Body of pancreas (tissue), 4 donors: ENCODE data around the gene MRPS11. TPM values are rescaled to one million over a fixed set of nuclear protein-coding genes. Genes with fewer than 3 reads are reported as not detected.

Source experiments
- ATAC-seq: fragments of 150-250 bp; one replicate; pipeline ENCODE4 v1.9.1; 2016
- DNase-seq, 4 donors: peaks; one replicate each; pipeline ENCODE4 v3.0.0-alpha.2; 2019
- H3K27ac ChIP-seq, 4 donors: fragments of 200-600 bp; sonication (generic); 1 replicate in 3 of 4; 2 replicates in 1 of 4; pipeline versions ENCODE4 v1.5.1 to v1.6.1; 2016 to 2019; ENCODE audit warnings: mild to moderate bottlenecking in 1 of 4, mixed read lengths in 1 of 4, moderate library complexity in 1 of 4
- H3K27me3 ChIP-seq, 2 donors: fragments of 200-600 bp; sonication (generic); one replicate each; pipeline ENCODE4 v1.6.0; 2016; ENCODE audit warnings: mild to moderate bottlenecking in 1 of 2
- H3K36me3 ChIP-seq, 2 donors: fragments of 200-600 bp; sonication (generic); replicated peaks in 1 of 2; 2 replicates each; pipeline ENCODE4 v1.5.1; 2016; ENCODE audit warnings: low read depth in 2 of 2; ENCODE audit not compliant: insufficient read depth in 1 of 2
- H3K4me1 ChIP-seq: fragments of 200-600 bp; sonication (generic); one replicate; pipeline ENCODE4 v1.6.0; 2016
- H3K4me3 ChIP-seq, 2 donors: fragments of 200-600 bp; sonication (generic); 1 replicate in 1 of 2; 2 replicates in 1 of 2; pipeline ENCODE4 v1.5.1; 2016 to 2019
- H3K9me3 ChIP-seq, 3 donors: fragments of 200-600 bp; sonication (generic); 1 replicate in 2 of 3; 2 replicates in 1 of 3; pipeline ENCODE4 v1.5.1; 2016
- CTCF ChIP-seq, 7 experiments: fragments of 450-650 bp in 4 of 7; fragments of 200-600 bp in 3 of 7; sonication (generic) in 3 of 7; IDR thresholded peaks; one replicate each; pipeline ENCODE4 v1.5.1; 2016 to 2019; ENCODE audit warnings: antibody characterized with exemption in 7 of 7
- POLR2A ChIP-seq, 3 donors: fragments of 450-650 bp; IDR thresholded peaks; one replicate each; pipeline ENCODE4 v1.6.1; 2016; ENCODE audit warnings: antibody characterized with exemption in 3 of 3, mild to moderate bottlenecking in 2 of 3
- WGBS, 2 donors: methylation state at CpG; one replicate each; pipeline ENCODE4 v1.1.5; 2017; 5-methylcytosine and 5-hydroxymethylcytosine counted together
- intact Hi-C: fragments of 100-400 bp; cut with DNase I; formaldehyde crosslinking; loops from one replicate; pipeline ENCODE4 v1.15.1; 2023
- total RNA-seq, 2 donors: library from RNA; depleted of rRNA; stranded (reverse); fragments of >200 nt; gene quantifications; one replicate each; pipeline ENCODE4 v1.1.0, GENCODE V29; 2016

MRPS11 gene
- total RNA-seq, 2 donors from 2014 or later = 16.2 to 35.5 TPM

- Histone ChIP-seq H3K36me3 (peaks cover 0 to 9% of the 10 kb centered on the region in 2 donors), H3K27me3 (no peaks in the 10 kb centered on the region), H3K27ac (no peak overlapping the region), H3K4me1 (peaks cover 6% of the 10 kb centered on the region), H3K4me3 (no peak overlapping the region), H3K9me3 (no peaks in the 10 kb centered on the region)
- DNase-seq (no peak), ATAC-seq (no peak)
- no peak for TF ChIP-seq CTCF (IDR thresholded peaks at IDR 0.05)
- no peak for TF ChIP-seq POLR2A (IDR thresholded peaks at IDR 0.05)
- WGBS, 2 donors = 77 to 78% methylated on average over 5 of the region's 5 CpGs
- intact Hi-C loops = loop anchor here (10.0 kb wide), 1 partner anchor 137 kb away; no protein-coding TSS in a partner anchor
Measured at GRCh38 chr15:88477904-88478303, 10.4 kb downstream of the MRPS11 start.

DNA sequence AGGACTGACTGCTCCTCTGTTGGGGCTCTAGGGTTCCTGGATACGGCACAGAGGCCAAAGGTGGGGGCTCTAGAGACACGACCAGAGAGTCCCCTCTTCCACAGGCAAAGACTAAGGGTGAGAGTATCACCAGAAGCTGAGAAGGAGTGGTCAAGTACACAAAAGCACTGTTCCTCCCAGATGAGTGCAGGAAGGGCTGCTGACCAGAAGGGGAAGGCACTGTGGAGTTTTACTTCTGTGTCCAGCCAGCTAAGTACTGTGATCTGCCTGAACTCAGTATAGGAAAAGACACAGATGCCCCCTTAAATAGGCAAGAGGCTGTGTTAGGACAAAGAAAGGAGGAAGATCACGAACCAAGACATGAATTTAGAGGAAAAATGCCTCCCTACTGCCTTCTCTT, 11.7 kb downstream of the MRPS11 start:
- WGBS, 2 donors = 78 to 90% methylated on average over 3 of the region's 3 CpGs
- H3K9me3 ChIP-seq = no peaks in the 10 kb centered on the region
- peaks cover 0 to 6% of the 10 kb centered on the region in 2 donors for H3K36me3 ChIP-seq
- ATAC-seq (no peak), DNase-seq (no peak)
- no peak for TF ChIP-seq POLR2A (IDR thresholded peaks at IDR 0.05)
- TF ChIP-seq CTCF (IDR thresholded peaks at IDR 0.05) = no peak
- H3K27ac ChIP-seq = no peak overlapping the region
- intact Hi-C loops = loop anchor here (10.0 kb wide), 1 partner anchor 136 kb away; no protein-coding TSS in a partner anchor
- peaks cover 6% of the 10 kb centered on the region for H3K4me1 ChIP-seq
- no peak overlapping the region for H3K4me3 ChIP-seq
- H3K27me3 ChIP-seq = no peaks in the 10 kb centered on the region

DNA sequence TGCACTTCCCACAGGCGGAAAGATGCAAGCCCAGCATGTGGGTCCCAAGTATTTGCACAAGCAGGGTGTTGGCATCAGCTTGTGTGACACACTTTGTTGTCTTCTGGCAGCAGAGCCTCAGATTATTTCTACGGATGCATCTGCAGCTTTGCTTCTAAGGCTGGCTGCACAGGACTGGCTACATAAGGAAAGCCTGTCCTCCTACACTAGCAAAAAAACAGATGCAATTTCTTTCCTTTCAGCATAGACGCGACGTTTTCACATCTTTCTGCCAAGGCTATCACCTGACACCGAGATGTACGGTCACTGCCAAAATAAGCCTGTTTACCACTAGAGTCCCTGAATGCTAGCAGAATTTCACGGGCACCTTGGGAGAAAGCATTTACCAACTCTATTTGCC, 13.5 kb downstream of the MRPS11 start:
- 34 to 37% methylated on average over 8 of the region's 8 CpGs for WGBS, 2 donors
- Histone ChIP-seq H3K9me3 (no peaks in the 10 kb centered on the region), H3K27ac (no peak overlapping the region), H3K4me1 (peaks cover 6% of the 10 kb centered on the region), H3K36me3 (peaks cover 0 to 4% of the 10 kb centered on the region in 2 donors), H3K27me3 (no peaks in the 10 kb centered on the region), H3K4me3 (no peak overlapping the region)
- DNase-seq (peak in 1 of 4 donors; percentile 32), ATAC-seq (no peak)
- no peak for TF ChIP-seq POLR2A (IDR thresholded peaks at IDR 0.05)
- no peak for TF ChIP-seq CTCF (IDR thresholded peaks at IDR 0.05)
- intact Hi-C loops = no loop called here

DNA sequence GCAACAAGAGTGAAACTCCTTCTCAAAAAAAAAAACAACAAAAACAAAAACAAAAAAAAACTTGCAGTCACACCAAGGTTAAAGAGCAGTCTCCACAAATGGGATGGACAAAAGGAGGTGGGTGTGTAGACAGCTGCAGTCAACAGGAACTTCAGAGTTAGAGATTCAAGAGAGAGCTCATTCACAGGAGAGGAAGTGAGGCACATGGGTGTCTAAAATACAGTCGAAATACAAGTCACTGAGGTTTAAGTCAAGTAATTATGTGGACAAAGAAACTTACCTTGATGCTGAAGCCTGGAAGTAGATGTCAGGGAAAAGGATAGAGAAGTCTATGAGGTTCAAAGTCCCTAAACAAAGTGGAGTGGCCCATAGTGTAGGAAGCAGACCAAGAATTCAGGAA, 14.8 kb downstream of the MRPS11 start:
- Histone ChIP-seq H3K9me3 (no peaks in the 10 kb centered on the region), H3K27ac (no peak overlapping the region), H3K4me3 (no peak overlapping the region), H3K36me3 (peaks cover 0 to 3% of the 10 kb centered on the region in 2 donors), H3K27me3 (no peaks in the 10 kb centered on the region), H3K4me1 (peaks cover 6% of the 10 kb centered on the region)
- TF ChIP-seq POLR2A (IDR thresholded peaks at IDR 0.05) (no peak), CTCF (IDR thresholded peaks at IDR 0.05) (no peak)
- ATAC-seq (no peak), DNase-seq (no peak)
- 26 to 39% methylated on average over 1 of the region's 1 CpG for WGBS, 2 donors
- intact Hi-C loops = no loop called here

DNA sequence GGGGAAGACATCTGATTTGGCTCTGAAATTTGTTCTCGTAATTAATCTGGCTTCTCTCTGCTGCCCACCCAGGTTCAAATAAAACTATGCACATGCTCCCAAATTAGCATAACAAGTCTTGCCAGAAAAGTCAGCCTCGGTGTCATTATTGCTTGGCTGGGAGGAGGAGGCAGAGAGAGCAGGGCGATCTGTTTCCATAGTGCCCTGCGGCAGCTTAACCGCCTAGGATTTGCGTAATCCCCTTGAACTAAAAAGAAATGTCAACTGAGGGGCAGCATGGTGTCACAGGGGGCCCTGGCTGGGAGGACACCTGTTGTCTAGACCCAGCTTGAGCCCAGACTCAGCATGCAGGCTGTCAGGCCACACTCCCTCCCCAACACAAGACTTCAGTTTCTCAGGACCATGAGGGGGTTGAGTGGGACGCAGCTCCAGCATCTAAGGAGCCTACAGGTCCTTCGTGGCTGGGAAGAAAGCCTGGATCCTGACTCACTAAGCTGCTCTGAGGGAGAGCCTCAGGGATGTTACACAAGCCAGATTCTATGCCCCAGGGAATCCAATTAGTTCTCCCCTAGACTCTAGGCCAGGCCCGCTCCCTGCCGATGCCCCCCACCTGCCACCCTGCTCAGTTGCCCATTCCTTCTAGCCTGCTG, 17.3 kb downstream of the MRPS11 start:
- Histone ChIP-seq H3K27ac (no peak overlapping the region), H3K9me3 (no peaks in the 10 kb centered on the region), H3K4me3 (no peak overlapping the region), H3K36me3 (no peaks in the 10 kb centered on the region), H3K27me3 (no peaks in the 10 kb centered on the region), H3K4me1 (peaks cover 6% of the 10 kb centered on the region)
- ATAC-seq = no peak
- WGBS, 2 donors = 51 to 61% methylated on average over 8 to 10 of the region's 10 CpGs
- intact Hi-C loops = no loop called here
- no peak for DNase-seq
- TF ChIP-seq CTCF (IDR thresholded peaks at IDR 0.05) (no peak), POLR2A (IDR thresholded peaks at IDR 0.05) (no peak)
